ENCODE data around the gene MAPK1.
A peak's percentile ranks its signal among the peaks of the same experiment; 100 is the strongest.
"Not testable (repeated sequence)": the region's sequence is repeated elsewhere in the genome, so short reads cannot be mapped to it uniquely, and the experiment has no call there.

MAPK1 gene

GRCh38 chr22:21790359-21790758 lies 77.1 kb downstream of the MAPK1 start:
- DNase-seq (ENCODE audit: low read depth) = no peak
- no peak overlapping the region for H3K4me3 ChIP-seq (ENCODE audit: low read depth, low read length)
- TF ChIP-seq CTCF (IDR thresholded peaks at IDR 0.05; ENCODE audit: low read depth, low read length, missing control alignments) = no peak
- in situ Hi-C loops (cut with HindIII; ENCODE audit: low sequenced_read_pairs) = no loop called here

DNA sequence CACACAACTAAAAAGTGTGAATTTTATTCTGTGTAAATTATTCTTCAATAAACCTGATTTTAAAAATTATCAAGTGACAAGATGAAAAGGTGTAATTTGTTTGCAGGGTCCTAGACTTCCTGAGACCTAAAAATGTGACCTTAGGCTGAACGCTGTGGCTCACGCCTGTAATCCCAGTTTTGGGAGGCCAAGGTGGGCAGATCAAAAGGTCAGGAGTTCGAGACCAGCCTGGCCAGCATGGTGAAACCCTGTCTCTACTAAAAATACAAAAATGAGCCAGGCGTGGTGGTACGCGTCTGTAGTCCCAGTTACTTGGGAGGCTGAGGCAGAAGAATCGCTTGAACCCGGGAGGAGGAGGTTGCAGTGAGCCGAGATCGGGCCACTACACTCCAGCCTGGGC lies 79.9 kb downstream of the MAPK1 start:
- in situ Hi-C loops (cut with HindIII; ENCODE audit: low sequenced_read_pairs); DNase-seq (ENCODE audit: low read depth): not testable (repeated sequence)

DNA sequence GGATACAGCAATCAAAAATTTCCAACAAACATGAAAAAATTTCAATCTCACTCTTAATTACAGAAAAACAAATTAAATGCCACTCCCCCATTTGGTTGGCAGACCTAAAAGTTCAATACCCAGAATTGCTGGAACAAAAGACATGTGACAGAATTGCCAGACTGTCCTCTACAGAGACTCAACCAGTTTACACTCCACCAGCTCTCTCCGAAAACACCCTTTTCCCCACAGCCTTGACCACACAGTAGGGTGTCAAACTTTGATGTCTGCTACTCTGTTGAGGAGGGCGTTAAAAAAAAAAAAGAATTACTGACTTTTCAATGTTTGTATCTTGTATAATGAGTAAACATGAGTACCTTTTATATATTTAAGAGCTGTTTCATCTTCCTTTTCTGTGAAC lies 87.2 kb downstream of the MAPK1 start:
- no peak for DNase-seq (ENCODE audit: low read depth)
- no peak for TF ChIP-seq CTCF (IDR thresholded peaks at IDR 0.05; ENCODE audit: low read depth, low read length, missing control alignments)
- in situ Hi-C loops (cut with HindIII; ENCODE audit: low sequenced_read_pairs) = no loop called here
- H3K4me3 ChIP-seq (ENCODE audit: low read depth, low read length) = no peak overlapping the region

More for the DNA sequence above, 79.9 kb downstream of the MAPK1 start:
- not testable (repeated sequence) for H3K4me3 ChIP-seq (ENCODE audit: low read depth, low read length)

GRCh38 chr22:21779444-21779843 lies 88.0 kb downstream of the MAPK1 start:
- no peak for TF ChIP-seq CTCF (IDR thresholded peaks at IDR 0.05; ENCODE audit: low read depth, low read length, missing control alignments)
- in situ Hi-C loops (cut with HindIII; ENCODE audit: low sequenced_read_pairs) = no loop called here
- no peak overlapping the region for H3K4me3 ChIP-seq (ENCODE audit: low read depth, low read length)
- DNase-seq (ENCODE audit: low read depth) = no peak

- in situ Hi-C loops (cut with HindIII; ENCODE audit: low sequenced_read_pairs) = no loop called here
- no peak for TF ChIP-seq CTCF (IDR thresholded peaks at IDR 0.05; ENCODE audit: low read depth, low read length, missing control alignments)
- no peak overlapping the region for H3K4me3 ChIP-seq (ENCODE audit: low read depth, low read length)
- peak; percentile 72 for DNase-seq (ENCODE audit: low read depth)
Observed at GRCh38 chr22:21778705-21779363, 88.6 kb downstream of the MAPK1 start.

DNA sequence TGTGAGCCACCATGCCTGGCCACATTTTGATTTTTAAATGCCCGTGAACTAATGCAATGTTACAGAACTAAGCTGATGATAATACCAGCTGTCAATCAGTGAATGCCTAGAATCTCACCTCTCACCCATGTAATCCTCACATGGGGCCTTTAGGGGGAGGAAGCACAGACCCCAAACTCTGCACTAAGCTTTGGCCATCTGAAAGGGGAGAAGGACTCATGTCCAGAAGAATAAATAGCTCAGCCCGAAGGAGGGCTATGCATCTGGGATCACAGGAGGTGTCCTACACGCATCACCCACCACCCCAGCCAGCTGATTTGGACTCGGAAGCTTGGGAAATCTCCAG lies 95.8 kb downstream of the MAPK1 start:
- in situ Hi-C loops (cut with HindIII; ENCODE audit: low sequenced_read_pairs) = no loop called here
- peak; percentile 5 for TF ChIP-seq CTCF (IDR thresholded peaks at IDR 0.05; ENCODE audit: low read depth, low read length, missing control alignments)
- DNase-seq (ENCODE audit: low read depth) = no peak
- H3K4me3 ChIP-seq (ENCODE audit: low read depth, low read length) = no peak overlapping the region

DNA sequence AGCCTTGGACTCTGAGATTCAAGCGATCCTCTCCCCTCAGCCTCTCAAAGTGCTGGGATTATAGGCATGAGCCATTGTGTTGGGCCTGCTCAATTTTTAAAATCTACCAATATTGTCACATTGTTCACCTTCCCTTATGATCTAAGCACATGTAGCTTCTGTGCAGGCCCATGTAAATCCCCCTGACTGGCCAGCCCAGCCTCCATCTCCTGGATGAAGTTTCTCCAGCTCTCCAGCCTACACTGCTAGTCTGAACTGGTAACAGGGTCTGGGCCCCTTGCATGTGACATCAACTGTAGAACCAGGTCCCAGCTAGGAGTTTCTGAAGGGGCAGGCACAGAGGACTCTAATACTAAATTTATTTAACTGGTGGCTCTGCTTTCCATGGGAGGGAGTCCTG lies 99.0 kb downstream of the MAPK1 start:
- no peak for DNase-seq (ENCODE audit: low read depth)
- no peak for TF ChIP-seq CTCF (IDR thresholded peaks at IDR 0.05; ENCODE audit: low read depth, low read length, missing control alignments)
- H3K4me3 ChIP-seq (ENCODE audit: low read depth, low read length) = no peak overlapping the region
- in situ Hi-C loops (cut with HindIII; ENCODE audit: low sequenced_read_pairs) = no loop called here

Data from astrocyte of the cerebellum (primary cell).